ENCODE data around the gene ACOX3.

The ACOX3 gene

GRCh38 chr4:8372506-8372905 lies 68.0 kb downstream of the ACOX3 start:
- in situ Hi-C loops (cut with MboI; ENCODE audit: low sequenced_read_pairs, unreplicated experiment): no loop called here
- no peak for DNase-seq (ENCODE audit: low spot score)
- no peak for TF ChIP-seq CTCF (IDR thresholded peaks at IDR 0.05; ENCODE audit: borderline replicate concordance, control extremely low read depth, extremely low read depth, insufficient read depth, missing control alignments)

DNA sequence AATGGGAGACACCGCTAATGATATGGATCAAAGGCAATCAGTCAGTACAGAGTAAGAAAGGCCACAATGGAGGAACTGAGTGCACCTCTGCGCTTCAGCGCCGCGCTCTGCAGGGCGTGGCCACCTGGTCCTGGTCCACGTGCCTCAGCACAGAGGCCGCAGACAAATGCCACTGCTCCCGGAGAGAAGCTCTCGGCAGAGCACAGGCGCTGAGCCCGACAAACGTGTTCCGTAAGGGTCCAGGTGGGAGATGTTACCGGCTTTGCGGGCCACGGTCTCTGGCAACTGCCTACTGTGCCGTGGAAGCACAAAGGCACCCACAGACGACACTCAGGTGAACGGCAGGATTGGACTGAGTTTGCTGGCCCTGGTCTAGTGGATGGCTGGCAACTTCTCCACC lies 68.9 kb downstream of the ACOX3 start:
- no peak for DNase-seq (ENCODE audit: low spot score)
- in situ Hi-C loops (cut with MboI; ENCODE audit: low sequenced_read_pairs, unreplicated experiment): no loop called here
- TF ChIP-seq CTCF (IDR thresholded peaks at IDR 0.05; ENCODE audit: borderline replicate concordance, control extremely low read depth, extremely low read depth, insufficient read depth, missing control alignments): no peak

- TF ChIP-seq CTCF (IDR thresholded peaks at IDR 0.05; ENCODE audit: borderline replicate concordance, control extremely low read depth, extremely low read depth, insufficient read depth, missing control alignments): no peak
- in situ Hi-C loops (cut with MboI; ENCODE audit: low sequenced_read_pairs, unreplicated experiment): no loop called here
- DNase-seq (ENCODE audit: low spot score): no peak
Measured at GRCh38 chr4:8370835-8371595, 69.5 kb downstream of the ACOX3 start.

GRCh38 chr4:8370106-8370787 lies 70.3 kb downstream of the ACOX3 start:
- no peak for DNase-seq (ENCODE audit: low spot score)
- in situ Hi-C loops (cut with MboI; ENCODE audit: low sequenced_read_pairs, unreplicated experiment): no loop called here
- TF ChIP-seq CTCF (IDR thresholded peaks at IDR 0.05; ENCODE audit: borderline replicate concordance, control extremely low read depth, extremely low read depth, insufficient read depth, missing control alignments): no peak

DNA sequence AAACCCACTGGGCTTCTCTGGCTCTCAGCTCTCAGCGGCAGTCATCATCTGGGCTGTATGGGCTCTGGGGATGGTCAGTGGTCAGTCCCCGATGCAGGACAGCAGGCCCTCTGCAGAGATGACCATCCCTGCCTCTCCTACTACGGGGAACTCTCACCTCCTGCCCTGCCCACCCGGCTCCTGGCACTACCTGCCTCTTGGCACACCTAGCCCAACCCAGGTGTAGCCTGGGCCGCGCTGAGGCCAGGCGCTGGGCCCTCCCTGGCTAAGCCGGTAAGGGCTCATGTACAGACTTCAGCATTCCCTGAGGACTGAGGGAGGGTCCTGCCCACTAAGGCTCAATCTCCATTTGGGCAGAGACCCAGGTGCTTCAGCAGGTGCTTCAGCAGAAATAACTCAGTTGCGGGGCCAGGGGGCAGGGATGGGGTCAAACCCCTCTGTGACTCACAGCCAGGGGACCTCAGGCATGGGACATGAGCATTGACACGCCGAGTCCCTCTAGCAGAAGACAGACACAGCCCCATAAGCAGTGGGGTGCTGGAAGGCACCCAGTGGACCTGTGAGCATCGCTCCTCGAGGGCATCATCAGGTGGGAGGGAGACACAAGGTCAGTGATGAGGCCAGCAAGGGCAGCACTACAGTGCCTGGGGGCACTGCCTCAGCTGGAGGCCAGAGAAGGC lies 71.0 kb downstream of the ACOX3 start:
- no peak for DNase-seq (ENCODE audit: low spot score)
- no peak for TF ChIP-seq CTCF (IDR thresholded peaks at IDR 0.05; ENCODE audit: borderline replicate concordance, control extremely low read depth, extremely low read depth, insufficient read depth, missing control alignments)
- in situ Hi-C loops (cut with MboI; ENCODE audit: low sequenced_read_pairs, unreplicated experiment): no loop called here

DNA sequence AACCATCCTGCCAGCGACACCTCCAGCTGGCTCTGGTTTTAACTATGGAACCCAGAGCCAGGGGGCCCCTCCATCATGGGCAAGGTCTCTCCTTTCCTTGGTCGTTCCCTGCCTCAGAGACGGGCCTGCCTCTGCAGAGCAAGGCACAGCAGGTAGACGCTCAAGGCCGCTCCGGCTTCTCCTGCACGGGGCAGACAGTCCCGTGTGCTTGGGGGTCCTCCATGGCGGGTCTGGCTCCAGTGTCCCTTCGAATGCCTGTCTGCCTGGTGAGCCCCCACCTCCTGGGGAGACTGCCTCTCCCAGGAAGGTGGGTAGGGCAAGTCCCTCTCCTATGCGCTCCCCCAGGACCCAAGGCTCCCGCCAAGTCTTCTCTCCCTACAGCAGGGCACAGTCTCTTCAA lies 71.5 kb downstream of the ACOX3 start:
- in situ Hi-C loops (cut with MboI; ENCODE audit: low sequenced_read_pairs, unreplicated experiment): no loop called here

More for the DNA sequence above, 71.5 kb downstream of the ACOX3 start:
- no peak for DNase-seq (ENCODE audit: low spot score)
- TF ChIP-seq CTCF (IDR thresholded peaks at IDR 0.05; ENCODE audit: borderline replicate concordance, control extremely low read depth, extremely low read depth, insufficient read depth, missing control alignments): no peak
